GM15510 (cell line): Measurements from ENCODE around the gene SLC22A1.

ENCODE experiments used
- POLR2A ChIP-seq: IDR thresholded peaks from 3 replicates; pipeline ENCODE4 v1.6.1; 2011; ENCODE audit warnings: borderline replicate concordance; ENCODE audit not compliant: insufficient read length; ENCODE audit errors: extremely low read depth

SLC22A1 gene

GRCh38 chr6:160088784-160089533 is 32.7 kb upstream of the SLC22A1 start:
- no peak for TF ChIP-seq POLR2A

GRCh38 chr6:160089534-160089897 is 32.1 kb upstream of the SLC22A1 start:
- TF ChIP-seq POLR2A = no peak

GRCh38 chr6:160092602-160093001 is 29.0 kb upstream of the SLC22A1 start:
- TF ChIP-seq POLR2A = no peak

GRCh38 chr6:160093061-160093460 is 28.6 kb upstream of the SLC22A1 start:
- TF ChIP-seq POLR2A = no peak

GRCh38 chr6:160093946-160094345 is 27.7 kb upstream of the SLC22A1 start:
- TF ChIP-seq POLR2A = no peak

GRCh38 chr6:160095146-160095845 is 26.3 kb upstream of the SLC22A1 start:
- no peak for TF ChIP-seq POLR2A

- no peak for TF ChIP-seq POLR2A
Measured at GRCh38 chr6:160101277-160102205, 20.1 kb upstream of the SLC22A1 start.

- TF ChIP-seq POLR2A = no peak
Measured at GRCh38 chr6:160102399-160102798, 19.2 kb upstream of the SLC22A1 start.

- TF ChIP-seq POLR2A = no peak
Measured at GRCh38 chr6:160102956-160103824, 18.4 kb upstream of the SLC22A1 start.

- no peak for TF ChIP-seq POLR2A
Measured at GRCh38 chr6:160103825-160104100, 17.9 kb upstream of the SLC22A1 start.

- no peak for TF ChIP-seq POLR2A
Measured at GRCh38 chr6:160104821-160105517, 16.6 kb upstream of the SLC22A1 start.

GRCh38 chr6:160106010-160106409 is 15.6 kb upstream of the SLC22A1 start:
- TF ChIP-seq POLR2A = no peak

GRCh38 chr6:160106701-160107100 is 14.9 kb upstream of the SLC22A1 start:
- TF ChIP-seq POLR2A = no peak

GRCh38 chr6:160108077-160108476 is 13.5 kb upstream of the SLC22A1 start:
- no peak for TF ChIP-seq POLR2A
